Measurements from ENCODE around the gene AP3D1.
"Not testable (repeated sequence)": the region's sequence is repeated elsewhere in the genome, so short reads cannot be mapped to it uniquely, and the experiment has no call there.

The AP3D1 gene

DNA sequence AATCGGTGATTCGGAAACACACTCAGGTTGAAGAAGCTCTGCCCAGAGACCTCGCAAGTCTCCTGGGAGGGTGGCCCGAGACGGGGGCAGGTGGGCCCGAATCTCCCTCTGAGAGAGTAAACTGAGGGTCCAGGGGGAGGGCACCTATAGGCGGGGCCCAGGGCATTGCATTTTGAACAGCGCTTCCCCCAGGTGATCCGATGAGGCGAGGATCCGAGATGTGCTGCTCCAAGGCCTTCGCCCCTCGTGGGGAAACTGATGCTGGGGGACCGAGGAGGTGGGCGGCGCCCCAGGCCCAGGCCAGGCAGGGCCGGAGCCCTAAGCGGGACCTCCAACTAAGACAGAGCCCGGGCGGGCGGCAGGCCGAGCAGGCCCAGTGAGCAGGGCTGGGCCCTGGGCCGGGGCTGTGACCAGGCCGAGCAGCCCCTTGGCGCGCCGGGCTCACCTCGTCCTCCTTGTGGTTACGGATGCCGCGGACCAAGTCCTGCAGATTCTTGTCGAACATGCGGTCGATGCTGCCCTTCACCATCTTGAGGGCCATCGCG lies 500 bp downstream of the AP3D1 start:
- no peak for DNase-seq (ENCODE audit: low read depth in 2 of 2)

DNA sequence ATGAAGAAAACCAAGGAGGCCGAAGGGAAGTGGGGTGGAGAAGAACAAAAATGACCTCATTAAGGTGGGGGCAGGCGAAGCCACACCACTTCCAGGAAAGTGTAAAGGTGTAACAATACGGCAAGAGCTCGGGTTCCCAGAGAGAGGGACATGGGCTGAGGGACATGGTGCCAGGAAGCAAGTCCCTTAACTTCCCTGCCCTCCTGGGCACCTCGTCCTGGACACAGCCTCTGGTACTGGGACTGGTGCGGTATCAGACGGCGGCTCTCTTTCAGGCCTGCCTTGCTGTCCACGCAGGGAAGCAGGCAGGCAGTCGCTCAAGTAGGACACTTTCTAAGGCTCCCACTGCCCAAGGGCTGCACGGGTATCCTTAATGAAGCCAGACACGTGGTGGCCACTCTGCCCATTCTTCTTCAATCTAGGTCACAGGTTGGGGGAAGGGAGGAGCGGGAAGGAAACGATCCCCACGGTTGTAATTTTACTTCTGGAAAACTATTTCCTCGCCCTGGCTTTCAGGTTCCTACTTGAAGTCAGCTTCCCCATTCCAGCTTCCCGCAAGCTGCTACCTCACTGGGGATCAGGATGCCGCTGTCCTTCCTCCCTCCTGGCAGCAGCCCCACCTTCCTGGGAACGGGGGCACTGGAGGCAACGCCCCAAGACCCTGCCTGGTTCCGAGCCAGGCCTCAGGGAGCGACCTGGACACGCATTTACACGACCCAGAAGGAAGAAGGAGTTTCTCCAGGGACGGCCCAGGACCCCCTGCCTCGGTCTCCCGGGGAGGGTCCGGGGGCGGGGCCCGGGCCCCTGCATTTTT lies 1.2 kb downstream of the AP3D1 start:
- DNase-seq (ENCODE audit: low read depth in 2 of 2): no peak

GRCh38 chr19:2148482-2149135 lies 2.8 kb downstream of the AP3D1 start:
- no peak for DNase-seq (ENCODE audit: low read depth in 2 of 2)

- no peak for DNase-seq (ENCODE audit: low read depth in 2 of 2)
Observed at GRCh38 chr19:2145831-2146241, 5.5 kb downstream of the AP3D1 start.

DNA sequence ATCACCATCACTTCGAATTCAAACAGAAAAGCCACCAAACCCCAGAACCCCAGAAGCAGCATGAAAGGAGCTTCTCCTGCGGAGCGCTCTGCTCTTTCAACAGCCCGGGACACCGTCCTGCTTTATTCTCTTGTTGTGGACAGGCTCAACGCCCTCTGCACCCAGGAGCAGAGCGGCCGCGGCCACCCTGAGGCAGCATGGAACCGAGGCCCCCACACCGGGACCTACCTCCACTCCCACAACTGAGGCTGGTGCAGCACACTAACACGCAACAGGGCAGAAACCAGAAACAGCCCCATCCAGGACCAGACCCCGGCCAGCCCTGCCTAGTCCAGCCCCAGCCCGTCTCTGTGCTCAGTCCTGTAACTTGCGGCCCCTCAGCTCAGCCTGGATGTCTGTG lies 7.2 kb downstream of the AP3D1 start:
- DNase-seq (ENCODE audit: low read depth in 2 of 2): no peak

DNA sequence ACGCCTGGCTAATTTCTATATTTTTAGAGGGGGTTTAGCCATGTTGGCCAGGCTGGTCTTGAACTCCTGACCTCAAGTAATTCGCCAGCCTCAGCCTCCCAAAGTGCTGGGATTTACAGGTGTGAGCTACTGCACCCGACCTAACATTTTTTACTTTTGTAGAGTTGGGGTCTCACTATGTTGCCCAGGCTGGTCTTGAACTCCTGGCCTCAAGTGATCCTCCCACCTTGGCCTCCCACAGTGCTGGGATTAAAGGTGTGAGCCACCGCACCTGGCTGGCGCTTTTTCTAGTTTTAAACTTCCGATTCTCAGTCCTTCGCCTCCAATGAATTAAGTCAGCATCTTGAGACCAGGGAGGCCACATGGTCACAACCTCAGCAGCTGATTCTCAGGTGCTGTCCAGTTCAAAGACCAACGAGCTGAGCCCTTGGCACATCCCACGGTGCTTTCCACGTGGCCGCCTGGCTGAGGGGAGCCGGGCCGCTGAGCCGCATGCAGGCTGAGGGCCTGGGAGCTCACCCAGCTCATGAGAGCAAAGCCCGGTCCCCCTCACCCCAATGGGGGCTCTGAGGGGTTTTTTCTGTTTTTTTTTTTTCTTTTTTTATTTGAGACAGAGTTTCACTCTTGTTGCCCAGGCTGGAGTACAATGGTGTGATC lies 9.1 kb downstream of the AP3D1 start:
- DNase-seq (ENCODE audit: low read depth in 2 of 2): no peak

DNA sequence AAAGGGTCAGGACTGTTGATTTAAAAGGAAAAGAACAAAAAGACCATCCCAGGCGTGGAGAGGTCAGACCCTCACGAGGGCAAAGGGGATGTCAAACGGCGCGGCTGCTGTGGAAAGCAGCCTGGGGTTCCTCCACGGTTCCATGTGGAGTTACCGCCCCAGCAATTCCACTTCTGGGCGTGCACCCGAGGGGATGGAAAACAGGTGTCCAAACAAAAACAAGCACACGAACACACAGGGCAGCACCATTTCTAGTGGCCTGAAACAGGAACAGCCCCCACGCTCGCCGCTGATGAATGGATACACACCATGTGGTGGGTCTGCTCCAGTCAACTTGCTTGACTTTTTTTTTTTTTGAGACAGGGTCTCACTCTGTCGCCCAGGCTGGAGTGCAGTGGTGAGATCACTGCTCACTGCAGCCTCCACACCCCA lies 11.2 kb downstream of the AP3D1 start:
- no peak for DNase-seq (ENCODE audit: low read depth in 2 of 2)

DNA sequence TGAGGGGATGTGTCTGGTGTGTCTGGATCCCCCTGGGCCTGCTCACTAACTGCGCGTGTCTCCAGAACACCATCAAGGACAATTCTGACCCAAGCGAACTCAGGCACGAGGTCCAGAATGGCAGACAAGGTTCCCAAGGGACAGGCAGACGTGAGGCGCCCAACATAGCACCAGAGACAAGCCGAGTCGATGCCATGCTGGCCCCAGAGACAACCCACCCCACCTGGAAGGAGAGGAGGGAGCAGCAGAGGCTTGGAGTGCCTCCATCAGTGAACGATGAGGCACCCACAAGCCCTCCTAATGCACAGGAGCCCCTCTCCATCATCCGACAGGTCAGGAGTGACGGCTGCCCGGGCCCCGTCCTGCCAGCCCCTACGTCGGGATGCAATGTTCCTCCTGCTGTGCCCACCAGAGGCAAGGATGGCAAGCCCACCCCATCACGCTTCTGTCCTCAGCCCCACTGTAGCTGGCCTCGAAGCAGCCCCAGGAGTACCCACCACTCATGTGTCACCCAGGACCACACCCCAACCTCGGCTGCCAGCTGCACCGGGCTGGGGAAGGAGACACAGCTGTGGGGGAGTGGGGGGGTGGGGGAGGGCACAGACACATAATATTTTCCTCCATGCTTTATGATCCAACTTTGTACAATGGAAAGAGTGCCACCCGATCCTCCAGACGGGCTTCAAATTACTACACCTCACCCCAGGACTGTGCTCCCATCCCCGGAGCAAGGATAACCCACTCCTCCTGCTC lies 11.8 kb downstream of the AP3D1 start:
- DNase-seq (ENCODE audit: low read depth in 2 of 2): no peak

GRCh38 chr19:2138061-2138728 lies 13.2 kb downstream of the AP3D1 start:
- DNase-seq (ENCODE audit: low read depth in 2 of 2): no peak

DNA sequence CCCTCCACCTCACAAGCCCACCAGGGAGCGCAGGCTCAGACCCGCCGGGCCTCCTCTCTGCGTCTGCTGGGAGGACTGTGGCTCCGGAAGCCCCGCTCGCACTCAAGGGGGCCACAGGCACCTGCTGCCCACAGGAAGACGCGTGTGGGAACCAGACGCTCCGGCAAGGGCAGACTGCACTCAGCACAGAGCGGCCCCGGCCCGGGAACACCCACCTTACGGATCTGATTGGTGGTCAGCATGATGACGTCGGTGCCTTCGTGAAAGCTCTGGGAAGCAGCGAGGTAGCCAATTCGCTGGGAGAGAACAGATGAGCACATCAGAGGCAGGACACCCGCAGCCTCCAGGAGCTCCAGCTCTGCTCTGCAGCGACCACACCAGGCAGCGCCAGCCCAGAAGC lies 14.6 kb downstream of the AP3D1 start:
- no peak for DNase-seq (ENCODE audit: low read depth in 2 of 2)

DNA sequence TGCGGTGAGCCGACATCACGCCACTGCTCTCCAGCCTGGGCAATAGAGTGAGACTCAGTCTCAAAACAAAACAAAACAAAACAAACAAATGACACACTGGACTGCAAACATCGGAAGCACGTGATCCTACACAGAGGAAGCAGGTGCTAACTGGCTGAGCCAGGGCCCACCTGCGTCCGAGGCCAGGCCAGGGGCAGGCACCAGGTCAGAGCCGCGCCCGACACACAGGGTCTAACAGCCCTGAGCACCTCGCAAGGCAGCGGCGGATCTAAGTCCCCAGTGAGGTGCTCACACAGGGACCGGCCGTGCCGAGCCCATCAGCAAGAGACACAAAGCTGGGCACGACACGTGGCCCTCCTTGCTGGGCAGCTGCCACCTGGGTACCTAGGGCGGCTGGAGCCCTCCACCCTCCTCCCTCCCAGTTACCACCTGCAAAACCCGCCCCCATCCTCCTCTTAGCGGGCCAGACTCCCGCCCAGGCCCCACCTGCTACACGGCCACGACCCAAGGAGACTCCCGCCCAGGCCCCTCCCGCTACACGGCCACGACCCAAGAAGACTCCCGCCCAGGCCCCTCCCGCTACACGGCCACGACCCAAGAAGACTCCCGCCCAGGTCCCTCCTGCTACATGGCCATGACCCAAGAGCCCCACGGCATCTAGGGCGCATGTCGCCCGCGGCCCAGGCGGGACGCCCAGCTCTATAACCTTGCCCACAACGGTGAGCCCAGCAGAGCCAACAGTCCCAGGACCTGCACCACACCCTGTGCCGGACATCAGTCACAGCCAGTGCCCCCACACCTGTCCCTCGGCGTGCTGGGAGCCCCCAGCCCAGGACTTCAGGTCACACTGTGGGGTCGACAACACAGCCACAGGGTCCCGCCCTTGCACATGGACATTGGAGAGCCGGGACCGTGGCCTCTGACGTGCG lies 15.6 kb downstream of the AP3D1 start:
- DNase-seq (ENCODE audit: low read depth in 2 of 2): no peak

DNA sequence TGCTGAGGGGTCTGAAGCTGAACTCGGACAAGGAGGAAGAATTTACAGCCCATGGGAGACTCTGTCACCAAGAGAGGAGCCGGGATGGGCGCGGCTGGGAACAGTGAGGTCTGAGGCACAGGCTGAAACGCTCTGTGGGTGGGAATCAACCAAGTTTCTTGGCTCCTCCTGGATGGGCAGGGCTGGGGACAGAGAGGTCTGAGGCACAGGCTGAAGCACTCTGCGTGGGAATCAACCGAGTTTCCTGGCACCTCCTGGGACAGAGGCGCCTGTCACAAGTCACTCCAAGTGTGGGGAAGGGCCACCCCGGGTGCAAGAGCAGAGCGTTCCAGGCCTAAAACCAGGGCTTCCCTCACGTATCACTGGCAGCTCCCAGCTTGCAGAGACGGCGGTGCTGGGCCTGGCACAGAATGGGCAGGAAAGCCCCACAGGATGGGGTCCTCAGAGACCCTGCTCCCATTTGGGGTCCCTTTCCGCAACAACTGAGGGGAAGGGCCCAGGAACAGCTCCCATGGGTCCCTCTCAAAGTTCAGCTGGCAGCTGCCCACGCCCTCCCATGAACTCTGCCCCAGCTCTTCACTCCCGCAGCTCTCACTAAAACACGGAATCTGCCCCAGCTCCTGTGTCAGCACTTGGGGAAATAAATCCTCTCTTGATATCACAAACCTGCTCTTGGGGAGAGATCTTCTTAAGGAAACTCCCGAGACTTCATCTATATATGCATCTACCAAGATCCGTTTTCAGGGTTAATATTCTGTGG lies 18.5 kb downstream of the AP3D1 start:
- DNase-seq (ENCODE audit: low read depth in 2 of 2): no peak

- no peak for DNase-seq (ENCODE audit: low read depth in 2 of 2)
Observed at GRCh38 chr19:2132191-2132590, 19.2 kb downstream of the AP3D1 start.

GRCh38 chr19:2131012-2131975 lies 20.1 kb downstream of the AP3D1 start:
- DNase-seq (ENCODE audit: low read depth in 2 of 2): not testable (repeated sequence)

DNA sequence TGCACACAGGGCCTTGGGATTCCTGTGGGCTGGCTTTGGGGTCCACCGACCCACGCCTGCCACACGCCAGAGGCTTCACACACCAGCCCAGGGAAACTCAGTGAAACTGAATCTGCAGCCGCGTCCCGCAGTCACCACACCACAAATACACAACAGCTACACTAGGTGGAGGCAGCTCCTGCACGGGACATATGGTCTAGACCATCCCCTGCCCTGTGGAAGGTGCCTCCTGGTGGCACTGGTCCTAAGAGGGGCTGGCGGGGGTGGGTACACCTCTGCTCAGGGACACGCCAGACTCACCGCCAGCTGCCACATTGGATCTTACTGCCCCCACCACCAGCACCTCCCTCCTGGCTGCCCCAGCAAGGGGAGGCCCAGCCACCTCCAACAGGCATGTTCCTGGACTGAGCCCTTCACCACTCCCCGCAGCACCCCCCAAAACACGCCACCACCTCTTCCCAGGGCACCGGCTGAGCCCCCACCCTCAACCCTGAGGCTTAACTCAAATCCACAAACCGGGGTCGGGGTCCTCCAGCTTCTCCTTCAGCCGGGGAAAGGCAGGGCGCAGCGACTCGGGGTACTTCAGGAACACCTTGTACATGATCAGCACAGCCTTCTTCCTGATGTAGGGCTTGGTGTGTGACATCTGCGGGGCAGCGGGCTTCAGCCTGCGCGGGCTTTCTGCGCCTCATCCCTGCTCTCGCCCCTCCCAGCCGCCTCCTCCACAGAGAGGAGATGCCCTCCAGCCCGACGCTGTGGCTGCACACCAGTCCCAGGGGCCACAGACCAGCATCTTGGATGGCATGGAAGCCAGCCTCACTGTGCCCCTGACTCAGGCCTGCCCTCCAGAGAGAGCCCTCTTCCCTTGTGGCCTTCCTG lies 21.2 kb downstream of the AP3D1 start:
- no peak for DNase-seq (ENCODE audit: low read depth in 2 of 2)

DNA sequence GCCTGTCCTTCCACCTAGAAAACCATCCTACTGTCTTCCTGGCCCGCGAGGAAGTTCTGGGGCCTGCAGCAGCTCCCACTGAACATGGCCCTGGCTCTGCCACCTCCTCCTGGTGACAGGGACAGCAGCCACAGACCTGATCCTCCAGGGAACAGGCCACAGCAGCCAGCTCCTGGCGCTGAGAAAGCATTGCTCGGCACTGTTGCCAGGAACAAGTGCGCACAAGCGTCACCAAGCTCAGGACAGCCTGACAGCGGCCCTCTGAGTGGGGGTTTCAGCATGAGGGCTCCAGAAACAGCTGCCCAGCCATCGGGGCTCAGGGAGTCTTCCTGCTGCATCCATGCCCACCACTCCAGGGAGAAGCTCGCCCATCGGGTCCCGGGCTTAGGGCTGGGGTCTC lies 21.9 kb downstream of the AP3D1 start:
- no peak for DNase-seq (ENCODE audit: low read depth in 2 of 2)

DNA sequence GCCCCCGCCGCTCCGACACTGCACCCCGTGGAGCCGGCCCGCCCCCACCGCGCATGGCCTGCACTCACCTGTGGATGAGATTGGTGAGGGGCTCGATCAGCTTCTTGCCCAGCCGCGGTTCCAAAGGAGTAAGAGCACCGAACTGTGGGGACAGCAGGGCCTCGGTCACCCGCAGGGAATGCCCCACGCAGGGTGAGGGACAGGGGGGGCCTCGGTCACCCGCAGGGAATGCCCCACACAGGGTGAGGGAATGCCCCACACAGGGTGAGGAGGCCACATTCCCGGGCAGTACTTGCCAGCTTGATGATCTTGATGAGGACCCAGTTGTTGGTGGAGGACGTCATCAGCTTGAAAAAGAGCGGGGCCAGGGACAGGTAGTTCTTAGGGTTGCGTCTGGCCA lies 22.3 kb downstream of the AP3D1 start:
- DNase-seq (ENCODE audit: low read depth in 2 of 2): no peak

Measured in stimulated activated CD8-positive, alpha-beta memory T cell treated with anti-CD3 and anti-CD28 coated beads, Interleukin-15, amount 100 ng/mL, for 48 hours (primary cell).